ENCODE results near the gene PFKFB4. TPM values are rescaled to one million over a fixed set of nuclear protein-coding genes. Genes with fewer than 3 reads are reported as not detected.
A peak's percentile ranks its signal among the peaks of the same experiment; 100 is the strongest.
"Not testable (repeated sequence)": the region's sequence is repeated elsewhere in the genome, so short reads cannot be mapped to it uniquely, and the experiment has no call there.

Gene PFKFB4
- total RNA-seq, 1 donor from 2014 or later, result 53.0 TPM

DNA sequence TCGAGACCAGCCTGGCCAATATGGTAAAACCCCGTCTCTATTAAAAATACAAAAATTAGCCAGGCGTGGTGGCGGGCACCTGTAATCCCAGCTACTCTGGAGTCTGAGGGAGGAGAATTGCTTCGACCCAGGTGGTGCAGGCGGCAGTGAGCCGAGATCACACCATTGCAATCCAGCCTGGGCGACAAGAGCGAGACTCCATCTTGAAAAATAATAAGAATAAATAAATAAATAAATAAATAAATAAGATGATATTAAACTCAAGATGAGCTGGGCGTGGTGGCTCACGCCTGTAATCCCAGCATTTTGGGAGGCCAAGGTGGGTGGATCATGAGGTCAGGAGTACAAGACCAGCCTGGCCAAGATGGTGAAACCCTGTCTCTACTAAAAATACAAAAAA lies 75.7 kb downstream of the PFKFB4 start:
- H3K4me3 Mint-ChIP-seq (ENCODE audit: low read depth); H3K36me3 Mint-ChIP-seq (ENCODE audit: low read depth); DNase-seq (ENCODE audit: low spot score); H3K27me3 Mint-ChIP-seq (ENCODE audit: low read depth); H3K9me3 Mint-ChIP-seq; H3K27ac Mint-ChIP-seq; intact Hi-C loops (cut with micrococcal nuclease): not testable (repeated sequence)
- peaks cover 21% of the 10 kb centered on the region for H3K4me1 Mint-ChIP-seq (ENCODE audit: low read depth)

DNA sequence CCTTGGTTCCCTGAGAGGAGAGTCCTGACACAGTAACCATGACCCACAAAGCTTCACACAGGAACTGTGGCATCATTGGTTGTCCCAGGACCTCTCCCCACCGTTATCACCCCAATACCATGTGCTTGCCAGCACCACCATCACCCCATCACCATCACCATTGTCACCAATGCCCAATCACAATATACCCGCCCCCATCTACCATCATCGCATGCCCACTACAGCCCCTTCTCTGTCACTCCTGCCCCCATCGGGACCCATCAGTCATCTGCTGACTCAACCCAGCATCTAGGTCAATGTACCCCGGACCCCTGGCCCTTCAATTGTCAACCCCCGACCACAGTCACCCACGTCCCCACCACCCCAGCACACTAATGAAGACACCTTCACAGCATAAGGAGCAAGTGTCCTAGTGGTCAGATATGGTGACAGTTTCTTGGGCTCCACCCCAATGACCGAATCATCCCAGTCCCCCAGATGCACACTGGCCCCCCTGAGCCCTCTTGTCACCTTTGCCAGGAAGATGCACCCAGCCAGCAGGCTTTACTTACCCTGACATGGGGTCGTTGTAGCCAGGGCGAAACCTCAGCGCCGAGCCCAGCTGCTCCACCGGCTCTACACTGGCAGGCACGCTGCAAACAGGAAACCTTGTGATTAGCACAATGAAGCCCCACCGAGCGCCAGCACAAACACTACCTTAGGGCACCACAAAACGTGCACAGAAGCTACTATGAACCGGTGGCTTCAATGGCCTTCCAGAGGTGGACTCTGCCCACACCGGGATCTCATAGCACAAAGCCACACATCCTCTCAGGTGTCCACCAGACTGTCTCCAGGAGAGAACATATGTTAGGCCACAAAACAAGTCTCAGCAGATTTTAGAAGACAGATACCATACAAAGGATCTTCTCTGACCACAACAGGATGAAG lies 77.7 kb downstream of the PFKFB4 start:
- peak; percentile 68 for DNase-seq (ENCODE audit: low spot score)
- intact Hi-C loops (cut with micrococcal nuclease), result loop anchor here (10.0 kb wide), 1 partner anchor 156 kb away; the partner anchor contains the start of gene SLC26A6
- no peaks in the 10 kb centered on the region for H3K27me3 Mint-ChIP-seq (ENCODE audit: low read depth)
- H3K36me3 Mint-ChIP-seq (ENCODE audit: low read depth), result peaks cover 16% of the 10 kb centered on the region
- peak overlapping the region; percentile 94 for H3K27ac Mint-ChIP-seq
- no peaks in the 10 kb centered on the region for H3K9me3 Mint-ChIP-seq
- peak overlapping the region; percentile 77 for H3K4me3 Mint-ChIP-seq (ENCODE audit: low read depth)
- peaks cover 30% of the 10 kb centered on the region for H3K4me1 Mint-ChIP-seq (ENCODE audit: low read depth)

DNA sequence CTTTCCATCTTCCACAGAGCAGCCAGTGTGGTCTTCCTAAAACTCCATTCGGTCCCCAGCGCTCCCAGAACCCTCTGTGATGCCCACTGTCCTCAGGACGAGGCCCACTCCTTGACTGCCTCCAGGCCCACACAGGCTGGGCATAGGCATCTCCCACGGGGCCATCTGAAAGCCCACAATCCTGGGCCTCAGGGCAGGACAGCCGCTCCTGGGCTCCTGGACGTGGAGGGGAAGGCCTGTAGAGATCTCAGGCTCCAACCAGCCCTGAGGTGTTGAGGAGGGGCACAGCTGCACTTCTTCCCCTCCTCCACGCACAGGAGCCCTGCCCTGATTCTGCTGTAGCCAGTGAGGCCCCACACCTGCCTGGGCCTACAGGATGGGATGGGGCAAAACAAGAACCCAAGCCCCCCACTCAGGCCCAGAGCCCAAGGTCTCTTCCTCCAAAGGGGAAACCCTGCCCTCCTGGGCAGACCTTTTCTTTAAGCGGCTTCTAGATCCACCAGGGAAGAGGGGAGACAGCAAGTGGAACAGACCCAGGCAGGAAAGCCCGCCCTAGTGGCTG lies 78.6 kb downstream of the PFKFB4 start:
- Mint-ChIP-seq H3K4me3 (ENCODE audit: low read depth) (peak overlapping the region; percentile 77), H3K27ac (peak overlapping the region; percentile 94), H3K36me3 (ENCODE audit: low read depth) (peaks cover 16% of the 10 kb centered on the region), H3K27me3 (ENCODE audit: low read depth) (no peaks in the 10 kb centered on the region), H3K4me1 (ENCODE audit: low read depth) (peaks cover 37% of the 10 kb centered on the region), H3K9me3 (no peaks in the 10 kb centered on the region)
- no peak for DNase-seq (ENCODE audit: low spot score)
- intact Hi-C loops (cut with micrococcal nuclease), result loop anchor here (10.0 kb wide), 1 partner anchor 157 kb away; the partner anchor contains the start of gene SLC26A6

DNA sequence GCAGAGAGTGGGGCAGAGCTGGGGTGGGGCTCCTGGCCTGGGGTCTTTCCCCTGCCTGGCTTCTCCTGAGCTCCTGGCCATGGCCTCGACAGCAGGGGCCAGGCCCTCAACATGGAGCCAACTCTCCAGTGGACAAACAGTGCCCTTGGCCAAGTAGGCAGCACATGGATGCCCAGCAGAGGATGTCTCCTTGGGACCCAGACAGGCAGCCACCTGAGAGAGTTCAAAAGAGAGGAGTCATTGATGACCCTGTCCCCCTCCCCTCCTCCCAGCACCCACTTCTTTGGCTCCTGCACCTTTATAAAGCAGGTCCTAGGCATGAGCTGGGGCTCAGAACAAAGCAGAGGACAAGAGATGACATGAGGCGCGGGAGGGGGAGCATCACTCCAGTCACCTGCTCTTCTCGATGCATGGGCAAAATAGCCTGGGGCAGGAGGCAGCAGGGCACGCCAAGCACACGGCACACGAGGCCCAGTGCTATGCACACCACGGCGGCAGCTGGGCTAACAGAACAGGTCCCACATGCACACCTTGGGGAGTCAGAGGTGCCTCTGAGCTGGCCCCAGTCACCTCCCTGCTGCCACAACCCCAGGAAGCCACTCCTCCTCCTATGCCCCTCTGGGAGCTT lies 80.1 kb downstream of the PFKFB4 start:
- Mint-ChIP-seq H3K27ac (no peak overlapping the region), H3K9me3 (no peaks in the 10 kb centered on the region), H3K4me3 (ENCODE audit: low read depth) (no peak overlapping the region), H3K36me3 (ENCODE audit: low read depth) (peaks cover 16% of the 10 kb centered on the region), H3K4me1 (ENCODE audit: low read depth) (peaks cover 44% of the 10 kb centered on the region), H3K27me3 (ENCODE audit: low read depth) (no peaks in the 10 kb centered on the region)
- DNase-seq (ENCODE audit: low spot score), result no peak
- intact Hi-C loops (cut with micrococcal nuclease), result loop anchor here (10.0 kb wide), 1 partner anchor 158 kb away; the partner anchor contains the start of gene SLC26A6

GRCh38 chr3:48475188-48475587 lies 81.4 kb downstream of the PFKFB4 start:
- no peaks in the 10 kb centered on the region for H3K27me3 Mint-ChIP-seq (ENCODE audit: low read depth)
- intact Hi-C loops (cut with micrococcal nuclease), result loop anchor here (10.0 kb wide), 1 partner anchor 160 kb away; the partner anchor contains the start of gene SLC26A6
- H3K27ac Mint-ChIP-seq, result peak overlapping the region; percentile 70
- H3K4me1 Mint-ChIP-seq (ENCODE audit: low read depth), result peaks cover 43% of the 10 kb centered on the region
- H3K36me3 Mint-ChIP-seq (ENCODE audit: low read depth), result peaks cover 16% of the 10 kb centered on the region
- DNase-seq (ENCODE audit: low spot score), result no peak
- H3K4me3 Mint-ChIP-seq (ENCODE audit: low read depth), result no peak overlapping the region
- no peaks in the 10 kb centered on the region for H3K9me3 Mint-ChIP-seq

DNA sequence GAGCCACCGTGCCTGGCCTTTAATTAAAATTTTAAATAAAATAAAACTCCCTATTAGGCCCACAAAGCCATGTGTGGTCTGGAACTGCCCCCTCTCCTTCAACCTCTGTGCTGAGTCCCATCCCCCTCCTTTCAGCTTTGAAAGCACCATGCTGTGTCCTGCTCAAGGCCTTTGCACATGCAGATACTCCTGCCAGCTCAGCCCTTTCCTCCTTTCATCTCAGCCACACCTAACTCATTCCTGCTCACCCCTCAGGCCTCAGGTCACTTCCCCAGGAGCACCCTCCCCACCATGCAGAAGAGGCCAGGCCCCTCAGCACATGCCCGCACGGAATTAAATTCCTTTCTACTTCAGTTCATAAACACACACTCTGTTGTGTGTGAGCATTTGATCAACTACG lies 82.0 kb downstream of the PFKFB4 start:
- peak overlapping the region; percentile 70 for H3K27ac Mint-ChIP-seq
- peak overlapping the region; percentile 4 for H3K4me3 Mint-ChIP-seq (ENCODE audit: low read depth)
- peaks cover 44% of the 10 kb centered on the region for H3K4me1 Mint-ChIP-seq (ENCODE audit: low read depth)
- DNase-seq (ENCODE audit: low spot score), result no peak
- peaks cover 20% of the 10 kb centered on the region for H3K36me3 Mint-ChIP-seq (ENCODE audit: low read depth)
- no peaks in the 10 kb centered on the region for H3K27me3 Mint-ChIP-seq (ENCODE audit: low read depth)
- intact Hi-C loops (cut with micrococcal nuclease), result loop anchor here (10.0 kb wide), 1 partner anchor 160 kb away; the partner anchor contains the start of gene SLC26A6
- no peaks in the 10 kb centered on the region for H3K9me3 Mint-ChIP-seq

DNA sequence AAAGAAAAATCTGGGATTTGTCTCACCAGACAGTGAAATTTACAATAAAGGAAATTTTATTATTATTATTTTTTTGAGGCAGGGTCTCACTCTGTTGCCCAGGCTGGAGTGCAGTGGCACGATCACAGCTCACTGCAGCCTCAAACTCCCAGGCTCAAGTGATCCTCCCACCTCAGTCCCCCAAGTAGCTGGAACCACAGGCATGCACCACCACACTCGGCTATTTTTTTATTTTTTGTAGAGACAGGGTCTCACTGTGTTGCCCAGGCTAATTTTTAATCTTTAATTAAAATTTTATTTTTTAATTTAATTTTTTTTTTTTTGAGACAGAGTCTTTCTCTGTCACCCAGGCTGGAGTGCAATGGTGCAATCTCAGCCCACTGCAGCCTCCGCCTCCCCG lies 82.6 kb downstream of the PFKFB4 start:
- DNase-seq (ENCODE audit: low spot score); H3K27ac Mint-ChIP-seq; H3K27me3 Mint-ChIP-seq (ENCODE audit: low read depth); H3K4me3 Mint-ChIP-seq (ENCODE audit: low read depth); H3K9me3 Mint-ChIP-seq: not testable (repeated sequence)
- H3K36me3 Mint-ChIP-seq (ENCODE audit: low read depth), result peaks cover 22% of the 10 kb centered on the region
- peaks cover 46% of the 10 kb centered on the region for H3K4me1 Mint-ChIP-seq (ENCODE audit: low read depth)
- intact Hi-C loops (cut with micrococcal nuclease), result loop anchor here (10.0 kb wide), 1 partner anchor 161 kb away; the partner anchor contains the start of gene SLC26A6

- peaks cover 45% of the 10 kb centered on the region for H3K4me1 Mint-ChIP-seq (ENCODE audit: low read depth)
- no peaks in the 10 kb centered on the region for H3K27me3 Mint-ChIP-seq (ENCODE audit: low read depth)
- no peaks in the 10 kb centered on the region for H3K9me3 Mint-ChIP-seq
- intact Hi-C loops (cut with micrococcal nuclease), result loop anchor here (2.0 to 10.0 kb wide), 5 partner anchors 27 to 189 kb away; partner anchors contain the start of genes ATRIP, CELSR3, PFKFB4 and SHISA5
- DNase-seq (ENCODE audit: low spot score), result no peak
- peak overlapping the region; percentile 93 for H3K27ac Mint-ChIP-seq
- peak overlapping the region; percentile 76 for H3K4me3 Mint-ChIP-seq (ENCODE audit: low read depth)
- peaks cover 22% of the 10 kb centered on the region for H3K36me3 Mint-ChIP-seq (ENCODE audit: low read depth)
Measured at GRCh38 chr3:48473617-48473952, 83.0 kb downstream of the PFKFB4 start.

GRCh38 chr3:48472923-48473616 lies 83.5 kb downstream of the PFKFB4 start:
- peaks cover 27% of the 10 kb centered on the region for H3K36me3 Mint-ChIP-seq (ENCODE audit: low read depth)
- H3K27ac Mint-ChIP-seq, result peak overlapping the region; percentile 93
- peaks cover 47% of the 10 kb centered on the region for H3K4me1 Mint-ChIP-seq (ENCODE audit: low read depth)
- H3K27me3 Mint-ChIP-seq (ENCODE audit: low read depth), result no peaks in the 10 kb centered on the region
- H3K9me3 Mint-ChIP-seq, result no peaks in the 10 kb centered on the region
- H3K4me3 Mint-ChIP-seq (ENCODE audit: low read depth), result peak overlapping the region; percentile 76
- intact Hi-C loops (cut with micrococcal nuclease), result loop anchor here (2.0 to 10.0 kb wide), 5 partner anchors 26 to 190 kb away; partner anchors contain the start of genes ATRIP, CELSR3, PFKFB4 and SHISA5
- DNase-seq (ENCODE audit: low spot score), result peak; percentile 95

DNA sequence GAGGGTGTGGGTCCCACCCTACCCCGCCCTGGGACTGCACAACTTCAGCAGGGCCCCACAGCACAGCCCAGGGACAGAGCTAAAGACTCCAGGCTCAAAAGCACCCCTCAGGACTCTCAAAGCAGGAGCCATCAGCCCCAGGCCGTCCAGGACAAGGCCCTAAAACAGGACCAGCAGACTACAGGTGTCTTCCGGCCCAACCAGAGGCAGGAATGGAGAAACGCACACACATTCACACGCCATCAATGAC lies 84.0 kb downstream of the PFKFB4 start:
- Mint-ChIP-seq H3K9me3 (no peaks in the 10 kb centered on the region), H3K4me3 (ENCODE audit: low read depth) (peak overlapping the region; percentile 76), H3K27ac (peak overlapping the region; percentile 93), H3K4me1 (ENCODE audit: low read depth) (peaks cover 47% of the 10 kb centered on the region), H3K27me3 (ENCODE audit: low read depth) (no peaks in the 10 kb centered on the region), H3K36me3 (ENCODE audit: low read depth) (peaks cover 32% of the 10 kb centered on the region)
- DNase-seq (ENCODE audit: low spot score), result no peak
- intact Hi-C loops (cut with micrococcal nuclease), result loop anchor here (2.0 to 10.0 kb wide), 5 partner anchors 26 to 190 kb away; partner anchors contain the start of genes ATRIP, CELSR3, PFKFB4 and SHISA5

DNA sequence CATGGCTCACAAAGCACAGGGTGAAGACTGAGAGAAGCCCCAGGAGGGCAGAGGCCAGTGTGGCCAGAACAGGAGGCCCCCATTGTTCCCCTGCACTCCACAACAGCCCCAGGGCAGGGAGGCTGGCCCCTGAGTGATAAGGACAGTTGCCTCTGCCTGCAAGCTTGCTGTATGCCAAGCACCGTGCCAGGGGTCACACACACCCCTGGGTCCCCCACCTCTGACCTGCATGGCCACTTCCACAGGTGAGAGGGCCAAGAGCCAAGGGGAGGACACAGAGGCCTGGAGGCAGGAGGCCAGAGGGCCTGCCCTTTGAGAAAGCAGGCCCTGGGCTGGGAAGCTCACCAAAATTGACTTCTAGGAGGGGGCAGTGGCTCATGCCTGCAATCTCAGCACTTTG lies 86.3 kb downstream of the PFKFB4 start:
- no peaks in the 10 kb centered on the region for H3K9me3 Mint-ChIP-seq
- H3K36me3 Mint-ChIP-seq (ENCODE audit: low read depth), result peaks cover 52% of the 10 kb centered on the region
- H3K27ac Mint-ChIP-seq, result peak overlapping the region; percentile 78
- no peaks in the 10 kb centered on the region for H3K27me3 Mint-ChIP-seq (ENCODE audit: low read depth)
- H3K4me1 Mint-ChIP-seq (ENCODE audit: low read depth), result peaks cover 55% of the 10 kb centered on the region
- intact Hi-C loops (cut with micrococcal nuclease), result loop anchor here (10.0 kb wide), 1 partner anchor 165 kb away; the partner anchor contains the start of gene SLC26A6
- peak overlapping the region; percentile 11 for H3K4me3 Mint-ChIP-seq (ENCODE audit: low read depth)
- DNase-seq (ENCODE audit: low spot score), result no peak

Data from activated T-helper 2 cell treated with anti-CD3 and anti-CD28 coated beads, Interferon-gamma antibody, Interleukin-2, Interleukin-4, amounts not matched to agents 10 μg/mL and 5 μg/mL and 100 μg/mL, durations not matched to agents 14 hours and 24 hours and 36 hours (primary cell).